ENCODE data around the gene KPNA2. TPM values are rescaled to one million over a fixed set of nuclear protein-coding genes. Genes with fewer than 3 reads are reported as not detected.
A peak's percentile ranks its signal among the peaks of the same experiment; 100 is the strongest.

Gene KPNA2
- total and polyA plus RNA-seq, 3 donors from 2014 or later = 143 to 481 (median 157) TPM

DNA sequence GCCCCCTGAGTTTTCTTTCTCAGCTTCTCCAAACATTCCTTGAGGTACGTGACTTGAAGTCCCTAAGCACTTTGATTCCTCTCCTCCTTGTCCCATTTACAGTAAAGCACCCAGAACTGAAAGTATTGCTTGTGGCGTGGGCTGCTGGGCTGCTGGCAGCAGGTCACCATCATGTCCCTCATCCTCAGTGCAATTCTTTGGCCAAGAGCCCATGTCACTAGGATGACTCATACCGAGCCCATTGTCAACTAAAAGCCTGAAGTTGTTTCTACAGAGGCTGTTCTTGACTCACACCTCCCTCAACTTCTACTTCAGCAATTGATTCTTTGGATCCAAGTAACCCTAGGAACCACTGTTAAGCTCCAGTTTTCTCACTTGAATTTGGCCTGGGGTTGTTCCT lies 54.3 kb downstream of the KPNA2 start:
- 52 to 62% methylated on average over 3 of the region's 3 CpGs for WGBS, 2 donors
- DNase-seq = peak; percentile 66
- H3K27ac ChIP-seq = no peak overlapping the region

DNA sequence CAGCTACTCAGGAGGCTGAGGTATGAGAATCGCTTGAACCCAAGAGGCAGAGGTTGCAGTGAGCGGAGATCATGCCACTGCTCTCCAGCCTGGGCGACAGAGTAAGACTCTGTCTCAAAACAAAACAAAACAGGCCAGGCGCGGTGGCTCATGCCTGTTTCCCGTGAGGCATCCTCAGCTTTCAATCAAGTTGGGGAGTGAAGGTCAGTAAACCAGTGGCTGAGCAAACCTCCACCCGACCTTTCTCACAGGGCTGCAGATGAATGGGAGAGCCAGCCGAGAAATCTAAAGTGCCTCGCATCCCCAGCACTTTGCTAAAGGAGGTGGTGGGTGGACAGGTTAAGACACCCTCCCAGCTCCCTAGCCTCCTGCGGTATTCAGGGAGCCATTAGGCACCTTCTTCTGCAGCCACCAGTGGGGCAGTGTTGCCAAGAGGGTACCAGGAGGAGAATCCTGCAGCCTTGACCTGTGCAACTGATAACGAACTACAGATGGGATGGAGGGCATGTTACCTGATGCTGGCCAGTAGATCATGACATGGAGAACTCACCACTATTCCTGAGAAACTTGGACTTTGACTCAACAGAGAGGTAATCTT lies 59.0 kb downstream of the KPNA2 start:
- no peaks in the 10 kb centered on the region for H3K27me3 ChIP-seq
- H3K36me3 ChIP-seq (ENCODE audit: low read depth, missing control alignments) = no peaks in the 10 kb centered on the region
- 82 to 90% methylated on average over 11 of the region's 11 CpGs for WGBS, 2 donors
- H3K27ac ChIP-seq = no peak overlapping the region
- intact Hi-C loops (cut with DNase I; ENCODE audit: low total_unique reads) = no loop called here
- TF ChIP-seq POLR2A (IDR thresholded peaks at IDR 0.05) = no peak
- no peak for DNase-seq
- no peak overlapping the region for H3K4me3 ChIP-seq
- no peaks in the 10 kb centered on the region for H3K9me3 ChIP-seq
- no peaks in the 10 kb centered on the region for H3K4me1 ChIP-seq

More for the DNA sequence above, 54.3 kb downstream of the KPNA2 start:
- Histone ChIP-seq H3K27me3 (no peaks in the 10 kb centered on the region), H3K36me3 (ENCODE audit: low read depth, missing control alignments) (no peaks in the 10 kb centered on the region), H3K4me3 (no peak overlapping the region), H3K9me3 (no peaks in the 10 kb centered on the region), H3K4me1 (peaks cover 4% of the 10 kb centered on the region)
- no peak for TF ChIP-seq POLR2A (IDR thresholded peaks at IDR 0.05)
- TF ChIP-seq, protein P1, sequence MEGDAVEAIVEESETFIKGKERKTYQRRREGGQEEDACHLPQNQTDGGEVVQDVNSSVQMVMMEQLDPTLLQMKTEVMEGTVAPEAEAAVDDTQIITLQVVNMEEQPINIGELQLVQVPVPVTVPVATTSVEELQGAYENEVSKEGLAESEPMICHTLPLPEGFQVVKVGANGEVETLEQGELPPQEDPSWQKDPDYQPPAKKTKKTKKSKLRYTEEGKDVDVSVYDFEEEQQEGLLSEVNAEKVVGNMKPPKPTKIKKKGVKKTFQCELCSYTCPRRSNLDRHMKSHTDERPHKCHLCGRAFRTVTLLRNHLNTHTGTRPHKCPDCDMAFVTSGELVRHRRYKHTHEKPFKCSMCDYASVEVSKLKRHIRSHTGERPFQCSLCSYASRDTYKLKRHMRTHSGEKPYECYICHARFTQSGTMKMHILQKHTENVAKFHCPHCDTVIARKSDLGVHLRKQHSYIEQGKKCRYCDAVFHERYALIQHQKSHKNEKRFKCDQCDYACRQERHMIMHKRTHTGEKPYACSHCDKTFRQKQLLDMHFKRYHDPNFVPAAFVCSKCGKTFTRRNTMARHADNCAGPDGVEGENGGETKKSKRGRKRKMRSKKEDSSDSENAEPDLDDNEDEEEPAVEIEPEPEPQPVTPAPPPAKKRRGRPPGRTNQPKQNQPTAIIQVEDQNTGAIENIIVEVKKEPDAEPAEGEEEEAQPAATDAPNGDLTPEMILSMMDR (IDR thresholded peaks at IDR 0.05) = no peak
- intact Hi-C loops (cut with DNase I; ENCODE audit: low total_unique reads) = no loop called here

DNA sequence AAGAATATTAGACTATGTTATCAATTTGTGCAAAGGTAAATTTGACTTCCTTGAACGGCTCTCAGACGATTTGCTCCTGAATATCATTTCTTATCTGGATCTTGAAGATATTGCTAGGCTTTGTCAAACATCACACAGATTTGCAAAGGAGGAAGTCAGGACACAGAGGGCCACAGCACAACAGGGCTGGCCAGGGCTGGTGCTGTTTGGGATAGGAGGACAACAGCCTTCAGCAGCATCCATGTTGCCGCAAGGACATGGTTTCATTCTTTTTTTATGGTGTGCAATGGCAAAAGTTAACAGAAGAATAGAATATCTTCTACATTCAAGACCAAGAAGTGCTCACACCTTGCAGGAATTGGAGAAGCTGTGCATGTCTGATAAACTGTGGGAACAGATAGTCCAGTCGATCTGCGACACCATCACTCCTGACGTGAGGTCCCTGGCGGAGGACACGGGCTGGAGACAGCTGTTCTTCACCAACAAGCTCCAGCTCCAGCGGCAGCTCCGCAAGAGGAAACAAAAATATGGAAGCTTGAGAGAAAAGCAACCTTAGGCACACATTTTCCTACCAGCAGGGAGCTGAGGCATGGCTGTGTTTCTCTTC lies 59.8 kb downstream of the KPNA2 start:
- no peaks in the 10 kb centered on the region for H3K27me3 ChIP-seq
- H3K4me3 ChIP-seq = no peak overlapping the region
- H3K36me3 ChIP-seq (ENCODE audit: low read depth, missing control alignments) = no peaks in the 10 kb centered on the region
- intact Hi-C loops (cut with DNase I; ENCODE audit: low total_unique reads) = no loop called here
- H3K4me1 ChIP-seq = no peaks in the 10 kb centered on the region
- H3K27ac ChIP-seq = no peak overlapping the region
- no peaks in the 10 kb centered on the region for H3K9me3 ChIP-seq
- TF ChIP-seq, protein P1 (IDR thresholded peaks at IDR 0.05) = no peak
- TF ChIP-seq POLR2A (IDR thresholded peaks at IDR 0.05) = no peak
- DNase-seq = no peak
- 89 to 90% methylated on average over 10 of the region's 10 CpGs for WGBS, 2 donors

- Histone ChIP-seq H3K36me3 (ENCODE audit: low read depth, missing control alignments) (no peaks in the 10 kb centered on the region), H3K9me3 (no peaks in the 10 kb centered on the region), H3K4me1 (no peaks in the 10 kb centered on the region), H3K27me3 (no peaks in the 10 kb centered on the region), H3K4me3 (no peak overlapping the region), H3K27ac (no peak overlapping the region)
- 97 to 98% methylated on average over 7 of the region's 7 CpGs for WGBS, 2 donors
- intact Hi-C loops (cut with DNase I; ENCODE audit: low total_unique reads) = no loop called here
- DNase-seq = no peak
- TF ChIP-seq, protein P1 (IDR thresholded peaks at IDR 0.05) = no peak
- TF ChIP-seq POLR2A (IDR thresholded peaks at IDR 0.05) = no peak
These were observed 60.6 kb downstream of the KPNA2 start for GRCh38 chr17:68096111-68096510.

Other genes with a start within 250 kb of the KPNA2 start
- gene BPTF, start 210.2 kb upstream of the KPNA2 start, total RNA-seq = 100 to 1,000 TPM; 198 to 208 TPM
- gene BPTF, start 210.2 kb upstream of the KPNA2 start, polyA plus RNA-seq (ENCODE audit: insufficient read depth, low read depth, low replicate concordance) = 37.3 TPM
- gene C17orf58, start 39.3 kb upstream of the KPNA2 start, total RNA-seq = 10 to 100 TPM; 13.1 to 14.5 TPM
- 13.5 TPM for gene C17orf58, start 39.3 kb upstream of the KPNA2 start, polyA plus RNA-seq (ENCODE audit: insufficient read depth, low read depth, low replicate concordance)
- gene AMZ2, start 212.3 kb downstream of the KPNA2 start, total RNA-seq = 100 to 1,000 TPM; 143 to 201 TPM
- gene AMZ2, start 212.3 kb downstream of the KPNA2 start, polyA plus RNA-seq (ENCODE audit: insufficient read depth, low read depth, low replicate concordance) = 457 TPM

All from testis (tissue), 3 donors.